ENCODE measurements around the gene CDHR1.

DNA sequence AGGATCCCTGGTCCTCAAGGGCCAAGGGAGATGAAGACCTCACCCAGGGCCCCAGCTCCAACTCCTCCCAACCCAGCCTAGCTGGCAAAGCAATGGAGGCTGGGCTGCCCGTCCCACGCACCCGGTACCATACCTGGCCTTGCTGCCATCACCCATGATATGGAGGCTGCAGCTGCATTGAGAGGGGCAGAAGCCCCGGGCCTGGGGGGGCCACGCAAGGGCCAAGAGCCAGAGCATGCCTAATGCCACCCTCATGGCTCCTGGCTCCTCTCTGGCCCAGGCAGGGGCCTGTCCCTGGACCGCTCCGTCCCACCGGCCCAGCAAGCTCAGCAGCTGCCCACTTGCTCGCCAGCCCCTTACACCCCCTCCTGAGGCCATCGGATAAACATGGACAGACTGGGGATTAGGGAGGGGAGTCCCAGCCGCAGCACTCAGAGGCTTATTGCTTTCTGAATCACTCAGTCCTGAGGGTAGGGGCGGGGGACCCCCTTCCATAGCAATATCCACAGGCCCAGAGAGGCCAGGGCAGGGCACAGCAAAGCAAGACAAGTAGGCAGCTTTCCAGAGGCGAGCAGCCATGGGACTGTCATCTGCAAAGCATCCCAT, 47.0 kb downstream of the CDHR1 start, which contains the start of gene LRIT1:
- TF ChIP-seq EZH2phosphoT487 (IDR thresholded peaks at IDR 0.05; ENCODE audit: low read depth) (no peak), CTCF (IDR thresholded peaks at IDR 0.05; ENCODE audit: low read depth, low read length) (no peak)

Data from OCI-LY3 (cell line).